ENCODE results near the gene LRP1-AS.

Gene LRP1-AS

GRCh38 chr12:57160040-57160439 lies 12.6 kb upstream of the LRP1-AS start:
- no peak for DNase-seq (ENCODE audit: low spot score)

- DNase-seq (ENCODE audit: low spot score): no peak
Measured at GRCh38 chr12:57159311-57159710, 11.9 kb upstream of the LRP1-AS start.

GRCh38 chr12:57158665-57159064 lies 11.2 kb upstream of the LRP1-AS start:
- no peak for DNase-seq (ENCODE audit: low spot score)

GRCh38 chr12:57158186-57158585 lies 10.8 kb upstream of the LRP1-AS start:
- DNase-seq (ENCODE audit: low spot score): no peak

GRCh38 chr12:57157588-57158173 lies 10.3 kb upstream of the LRP1-AS start:
- DNase-seq (ENCODE audit: low spot score): peak; percentile 63

GRCh38 chr12:57156701-57157403 lies 9.4 kb upstream of the LRP1-AS start:
- DNase-seq (ENCODE audit: low spot score): no peak

- DNase-seq (ENCODE audit: low spot score): no peak
Measured at GRCh38 chr12:57154804-57155434, 7.5 kb upstream of the LRP1-AS start.

- DNase-seq (ENCODE audit: low spot score): no peak
Measured at GRCh38 chr12:57154076-57154475, 6.7 kb upstream of the LRP1-AS start.

- DNase-seq (ENCODE audit: low spot score): no peak
Measured at GRCh38 chr12:57153415-57153997, 6.1 kb upstream of the LRP1-AS start.

GRCh38 chr12:57152639-57153038 lies 5.2 kb upstream of the LRP1-AS start:
- peak; percentile 70 for DNase-seq (ENCODE audit: low spot score)

GRCh38 chr12:57151741-57152630 lies 4.6 kb upstream of the LRP1-AS start:
- no peak for DNase-seq (ENCODE audit: low spot score)

GRCh38 chr12:57150400-57151000 lies 3.1 kb upstream of the LRP1-AS start:
- DNase-seq (ENCODE audit: low spot score): no peak

- DNase-seq (ENCODE audit: low spot score): no peak
Measured at GRCh38 chr12:57149245-57149900, 2.0 kb upstream of the LRP1-AS start.

- no peak for DNase-seq (ENCODE audit: low spot score)
Measured at GRCh38 chr12:57148469-57149244, 1.2 kb upstream of the LRP1-AS start.

GRCh38 chr12:57146092-57146491 lies 1.3 kb downstream of the LRP1-AS start:
- no peak for DNase-seq (ENCODE audit: low spot score)

GRCh38 chr12:57145460-57146059 lies 1.9 kb downstream of the LRP1-AS start:
- peak; percentile 68 for DNase-seq (ENCODE audit: low spot score)

- DNase-seq (ENCODE audit: low spot score): no peak
Measured at GRCh38 chr12:57143454-57143853, 4.0 kb downstream of the LRP1-AS start.

- no peak for DNase-seq (ENCODE audit: low spot score)
Measured at GRCh38 chr12:57142727-57143126, 4.7 kb downstream of the LRP1-AS start.

GRCh38 chr12:57142121-57142520 lies 5.3 kb downstream of the LRP1-AS start:
- DNase-seq (ENCODE audit: low spot score): no peak

GRCh38 chr12:57141249-57141648 lies 6.2 kb downstream of the LRP1-AS start:
- DNase-seq (ENCODE audit: low spot score): no peak
